Measurements from ENCODE around the gene METAP1D. TPM values are rescaled to one million over a fixed set of nuclear protein-coding genes. Genes with fewer than 3 reads are reported as not detected.

Gene METAP1D
- total RNA-seq, 1 experiment from 2014 or later, result 8.6 TPM

DNA sequence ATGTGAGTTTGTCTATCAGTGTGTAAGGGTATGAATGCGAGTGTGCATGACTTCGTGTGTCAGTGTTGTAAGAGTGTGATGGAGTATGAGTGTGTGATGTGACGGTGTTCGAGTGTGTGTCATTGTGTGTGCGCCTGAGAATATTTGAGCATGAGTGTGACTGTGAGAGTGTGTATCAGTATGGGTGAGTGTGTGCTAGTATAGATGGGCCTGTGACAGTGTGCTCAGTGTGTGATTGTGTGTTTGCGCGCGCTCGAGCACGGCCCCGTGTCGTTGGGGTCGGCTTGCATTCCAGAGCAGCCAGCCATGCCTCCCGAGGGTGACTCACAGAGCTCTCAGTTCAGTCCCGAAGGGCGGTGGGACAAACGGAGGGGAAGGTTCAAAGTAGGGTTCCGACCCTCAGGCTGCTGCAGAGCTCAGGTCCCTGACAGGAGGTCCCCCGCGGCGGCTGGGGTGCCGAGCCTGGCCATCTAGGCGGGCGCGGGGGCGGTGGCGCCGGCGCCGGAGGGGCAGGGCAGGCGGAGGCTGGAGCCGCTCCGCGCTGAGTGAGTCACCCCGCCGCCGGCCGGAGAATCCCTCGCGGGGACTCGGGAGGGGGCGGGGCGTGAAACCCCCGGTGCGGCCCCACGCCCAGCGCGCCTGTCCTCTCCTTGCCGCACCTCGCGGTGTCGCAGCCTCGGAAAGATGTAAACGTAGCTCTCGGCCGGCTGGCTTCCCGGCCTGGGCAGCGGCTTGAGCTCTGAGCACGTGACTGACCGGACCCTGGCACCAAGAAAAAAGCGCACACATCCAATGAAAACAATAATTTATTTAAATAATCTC, 99.1 kb downstream of the METAP1D start:
- in situ Hi-C loops (cut with HindIII; ENCODE audit: low pct_unique_long_range_greater_than_20kb, low sequenced_read_pairs), result no loop called here
- no peaks in the 10 kb centered on the region; the same call in 1 of the 2 replicates for H3K36me3 ChIP-seq (ENCODE audit: control insufficient read depth, insufficient read depth, low read length)
- no peaks in the 10 kb centered on the region; the same call in 1 of the 2 replicates for H3K27me3 ChIP-seq (ENCODE audit: control insufficient read depth, insufficient read depth, low read length)
- peak; percentile 24 for ATAC-seq
- ChIA-PET POLR2A (interaction anchor here (0.5 to 0.6 kb wide), 2 partner anchors 30 to 82 kb away, joined by 8 to 10 read pairs; no protein-coding TSS in a partner anchor), CTCF (interaction anchor here (0.6 to 0.9 kb wide), 2 partner anchors 12 to 19 kb away, joined by 5 to 8 read pairs; no protein-coding TSS in a partner anchor)
- H3K9me3 ChIP-seq (ENCODE audit: control insufficient read depth, insufficient read depth, low read depth, low read length), result no peaks in the 10 kb centered on the region
- H3K4me1 ChIP-seq (ENCODE audit: control insufficient read depth, insufficient read depth, low read length), result peaks cover 38% of the 10 kb centered on the region
- no peak for DNase-seq (ENCODE audit: low read depth, low spot score)
- intact Hi-C loops (cut with micrococcal nuclease; ENCODE audit: unreplicated experiment), result no loop called here
- BruUV-seq (replicated peaks), result no TSS peak
- H3K4me3 ChIP-seq (ENCODE audit: low read depth in 2 of 2, low read length in 2 of 2), result peak overlapping the region; percentile 34 to 56
- TF ChIP-seq CTCF (IDR thresholded peaks at IDR 0.05) (no peak), SIN3A (IDR thresholded peaks at IDR 0.05; ENCODE audit: borderline replicate concordance, insufficient read depth, low read depth, low read length) (peak; percentile 36; the same call in 1 of the 2 replicates), REST (IDR thresholded peaks at IDR 0.05; ENCODE audit: insufficient read depth in 1 of 2, low read depth in 2 of 2, low read length in 1 of 2) (no peak), POLR2AphosphoS5 (IDR thresholded peaks at IDR 0.05; ENCODE audit: low read depth, low read length) (no peak), TCF7L2 (IDR thresholded peaks at IDR 0.05; ENCODE audit: low read depth, low read length) (peak; percentile 78)
- H3K27ac ChIP-seq (ENCODE audit: low read length), result peak overlapping the region; percentile 82

- peak overlapping the region; percentile 34 to 56 for H3K4me3 ChIP-seq (ENCODE audit: low read depth in 2 of 2, low read length in 2 of 2)
- ATAC-seq, result no peak
- H3K36me3 ChIP-seq (ENCODE audit: control insufficient read depth, insufficient read depth, low read length), result no peaks in the 10 kb centered on the region; the same call in 1 of the 2 replicates
- DNase-seq (ENCODE audit: low read depth, low spot score), result no peak
- ChIA-PET CTCF (interaction anchor here (0.6 kb wide), 1 partner anchor 18 kb away, joined by 8 read pairs; no protein-coding TSS in a partner anchor), POLR2A (interaction anchor here (0.5 to 0.6 kb wide), 2 partner anchors 29 to 81 kb away, joined by 8 to 10 read pairs; no protein-coding TSS in a partner anchor)
- TF ChIP-seq SIN3A (IDR thresholded peaks at IDR 0.05; ENCODE audit: borderline replicate concordance, insufficient read depth, low read depth, low read length), result no peak
- no peak for TF ChIP-seq CTCF (IDR thresholded peaks at IDR 0.05)
- TF ChIP-seq REST (IDR thresholded peaks at IDR 0.05; ENCODE audit: insufficient read depth in 1 of 2, low read depth in 2 of 2, low read length in 1 of 2), result no peak
- no peak for TF ChIP-seq TCF7L2 (IDR thresholded peaks at IDR 0.05; ENCODE audit: low read depth, low read length)
- no peak for TF ChIP-seq POLR2AphosphoS5 (IDR thresholded peaks at IDR 0.05; ENCODE audit: low read depth, low read length)
- in situ Hi-C loops (cut with HindIII; ENCODE audit: low pct_unique_long_range_greater_than_20kb, low sequenced_read_pairs) (no loop called here), intact Hi-C loops (cut with micrococcal nuclease; ENCODE audit: unreplicated experiment) (loop anchor here (5.0 to 10.0 kb wide), 3 partner anchors 105 to 527 kb away; partner anchors contain the start of genes HAT1 and METAP1D)
- H3K27ac ChIP-seq (ENCODE audit: low read length), result peak overlapping the region; percentile 82
- peaks cover 38% of the 10 kb centered on the region for H3K4me1 ChIP-seq (ENCODE audit: control insufficient read depth, insufficient read depth, low read length)
- BruUV-seq (replicated peaks), result no TSS peak
- no peaks in the 10 kb centered on the region for H3K9me3 ChIP-seq (ENCODE audit: control insufficient read depth, insufficient read depth, low read depth, low read length)
- H3K27me3 ChIP-seq (ENCODE audit: control insufficient read depth, insufficient read depth, low read length), result no peaks in the 10 kb centered on the region
Observed at GRCh38 chr2:172099472-172100079, 99.8 kb downstream of the METAP1D start.

Measured in Panc1 (cell line).